Liver (tissue), 3 donors: ENCODE data around the gene PPL.

ENCODE experiments used
- EGR1 ChIP-seq, 2 donors: IDR thresholded peaks; 2 replicates each; pipeline ENCODE4 v1.6.1; 2016 to 2018; ENCODE audit warnings: antibody characterized with exemption in 2 of 2, low read depth in 2 of 2
- MAX ChIP-seq: IDR thresholded peaks from 2 replicates; pipeline ENCODE4 v1.6.1; 2016; ENCODE audit warnings: antibody characterized with exemption
- YY1 ChIP-seq: IDR thresholded peaks from 2 replicates; pipeline ENCODE4 v1.6.1; 2016; ENCODE audit warnings: antibody characterized with exemption, mild to moderate bottlenecking
- TF ChIP-seq, protein P1 (sequence below): fragments of 150-350 bp; IDR thresholded peaks from 2 replicates; pipeline ENCODE4 v1.5.1; 2017; ENCODE audit warnings: improper control_type of control experiment, low read depth, low read length; ENCODE audit not compliant: missing input control
- donor health status: healthy.
- donor health status: healthy.

GRCh38 chr16:4832698-4833343 is 104.1 kb downstream of the PPL start:
- TF ChIP-seq EGR1 (IDR thresholded peaks at IDR 0.05; ENCODE audit: low read depth in 2 of 2) (no peak), MAX (no peak), YY1 (no peak)
- TF ChIP-seq, protein P1, sequence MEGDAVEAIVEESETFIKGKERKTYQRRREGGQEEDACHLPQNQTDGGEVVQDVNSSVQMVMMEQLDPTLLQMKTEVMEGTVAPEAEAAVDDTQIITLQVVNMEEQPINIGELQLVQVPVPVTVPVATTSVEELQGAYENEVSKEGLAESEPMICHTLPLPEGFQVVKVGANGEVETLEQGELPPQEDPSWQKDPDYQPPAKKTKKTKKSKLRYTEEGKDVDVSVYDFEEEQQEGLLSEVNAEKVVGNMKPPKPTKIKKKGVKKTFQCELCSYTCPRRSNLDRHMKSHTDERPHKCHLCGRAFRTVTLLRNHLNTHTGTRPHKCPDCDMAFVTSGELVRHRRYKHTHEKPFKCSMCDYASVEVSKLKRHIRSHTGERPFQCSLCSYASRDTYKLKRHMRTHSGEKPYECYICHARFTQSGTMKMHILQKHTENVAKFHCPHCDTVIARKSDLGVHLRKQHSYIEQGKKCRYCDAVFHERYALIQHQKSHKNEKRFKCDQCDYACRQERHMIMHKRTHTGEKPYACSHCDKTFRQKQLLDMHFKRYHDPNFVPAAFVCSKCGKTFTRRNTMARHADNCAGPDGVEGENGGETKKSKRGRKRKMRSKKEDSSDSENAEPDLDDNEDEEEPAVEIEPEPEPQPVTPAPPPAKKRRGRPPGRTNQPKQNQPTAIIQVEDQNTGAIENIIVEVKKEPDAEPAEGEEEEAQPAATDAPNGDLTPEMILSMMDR: no peak
